ENCODE data around the gene C1RL.
A peak's percentile ranks its signal among the peaks of the same experiment; 100 is the strongest.
"Not testable (repeated sequence)": the region's sequence is repeated elsewhere in the genome, so short reads cannot be mapped to it uniquely, and the experiment has no call there.

C1RL gene

DNA sequence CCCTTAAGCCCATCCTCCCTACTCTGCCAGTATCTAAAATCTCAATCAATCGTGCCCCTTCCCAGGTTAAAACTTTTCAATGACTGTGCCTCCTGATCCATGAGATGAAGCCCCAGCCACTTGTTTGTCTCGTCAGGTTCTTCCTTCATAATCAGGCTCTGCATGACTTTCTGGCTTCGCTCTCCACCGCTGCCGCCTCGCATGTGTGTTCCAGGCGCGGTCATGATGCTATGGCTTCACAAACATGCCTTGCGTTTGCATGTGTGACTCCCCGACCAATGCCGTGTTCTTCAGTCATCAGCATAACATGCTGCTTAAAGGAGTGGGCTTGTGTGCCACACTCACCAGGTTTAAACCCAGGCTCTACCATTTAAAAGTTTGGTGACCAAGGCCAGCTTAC is 5.0 kb upstream of the C1RL start:
- no peak for DNase-seq

DNA sequence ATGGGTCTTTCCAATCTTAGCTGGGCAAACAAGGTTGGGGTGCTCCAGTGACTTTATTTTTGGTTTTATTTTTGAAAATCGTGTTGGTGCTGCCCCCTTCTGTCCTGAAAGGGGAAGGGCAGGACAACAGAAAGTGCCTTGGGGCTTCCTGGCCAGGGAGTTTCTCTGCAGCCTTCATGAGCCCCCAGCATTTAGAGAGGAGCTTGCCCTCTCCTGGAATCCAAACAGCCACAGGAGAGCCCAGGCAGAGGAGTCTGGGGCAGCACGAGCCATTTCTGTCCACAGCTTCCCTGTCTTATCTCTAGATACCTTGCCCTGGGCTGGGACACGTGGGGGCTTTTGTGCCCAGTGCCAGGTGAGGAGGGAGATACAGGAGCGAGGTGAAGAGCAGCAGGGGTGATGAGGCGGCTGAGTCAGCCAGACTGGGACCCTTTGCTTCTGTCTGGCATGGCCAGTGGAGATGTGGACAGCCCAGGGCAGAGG is 4.4 kb upstream of the C1RL start:
- DNase-seq: peak in 1 of 2 experiments; percentile 42

DNA sequence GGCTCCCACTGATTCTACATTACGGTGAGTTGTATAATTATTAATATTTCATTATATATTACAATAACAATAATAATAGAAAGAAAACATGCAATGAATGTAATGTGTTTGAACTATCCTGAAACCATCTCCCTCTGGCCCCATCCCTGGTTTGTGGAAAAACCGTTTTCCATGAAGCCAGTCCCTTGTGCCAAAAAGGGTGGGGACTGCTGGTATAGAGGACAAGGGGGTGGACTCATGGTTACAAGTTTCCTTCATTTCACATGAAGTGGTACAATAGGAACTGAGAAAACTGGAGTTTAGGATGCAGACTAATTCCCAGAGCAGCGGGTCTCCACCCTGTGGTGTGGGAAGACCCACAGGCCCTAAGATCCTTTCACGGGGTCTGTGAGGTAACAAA is 3.0 kb upstream of the C1RL start:
- DNase-seq: no peak

DNA sequence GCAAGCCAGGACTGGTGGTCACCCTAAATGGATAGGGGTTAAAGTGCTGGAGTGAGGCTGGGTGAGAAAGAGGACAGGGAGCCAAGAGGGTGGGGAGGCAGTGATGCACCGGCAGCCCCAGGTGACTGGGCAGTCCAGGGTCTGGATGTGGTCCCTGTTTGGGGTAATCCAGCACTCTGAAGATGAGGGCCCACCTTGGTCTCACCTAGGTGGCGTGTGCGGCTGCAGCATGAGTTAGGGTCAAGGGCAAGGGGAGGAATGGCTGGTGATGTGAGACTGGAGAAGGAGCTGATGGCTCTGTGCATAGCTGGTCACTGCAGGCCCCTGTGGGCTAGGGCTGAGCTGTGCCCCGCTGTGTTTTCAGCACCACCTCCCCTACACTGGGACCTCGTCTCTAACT is 1.6 kb upstream of the C1RL start:
- no peak for DNase-seq

DNA sequence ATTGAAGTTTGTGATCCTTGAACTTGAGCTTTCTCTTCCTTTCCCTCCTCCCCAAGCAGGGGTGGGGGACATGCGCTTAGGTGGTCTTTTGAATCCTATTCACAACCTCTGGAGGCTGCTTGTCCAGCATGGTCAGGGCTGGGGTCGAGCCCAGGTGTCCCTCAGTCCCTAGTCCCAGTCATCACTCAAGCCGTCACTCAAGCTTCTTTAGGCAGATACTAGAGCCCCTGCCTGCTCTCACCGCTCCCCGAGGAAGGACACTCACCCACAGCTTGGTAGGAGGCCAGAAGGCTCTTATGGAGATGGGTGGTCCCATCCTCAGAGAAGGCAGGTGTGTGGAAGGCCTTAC is 532 bp upstream of the C1RL start:
- no peak for DNase-seq

DNA sequence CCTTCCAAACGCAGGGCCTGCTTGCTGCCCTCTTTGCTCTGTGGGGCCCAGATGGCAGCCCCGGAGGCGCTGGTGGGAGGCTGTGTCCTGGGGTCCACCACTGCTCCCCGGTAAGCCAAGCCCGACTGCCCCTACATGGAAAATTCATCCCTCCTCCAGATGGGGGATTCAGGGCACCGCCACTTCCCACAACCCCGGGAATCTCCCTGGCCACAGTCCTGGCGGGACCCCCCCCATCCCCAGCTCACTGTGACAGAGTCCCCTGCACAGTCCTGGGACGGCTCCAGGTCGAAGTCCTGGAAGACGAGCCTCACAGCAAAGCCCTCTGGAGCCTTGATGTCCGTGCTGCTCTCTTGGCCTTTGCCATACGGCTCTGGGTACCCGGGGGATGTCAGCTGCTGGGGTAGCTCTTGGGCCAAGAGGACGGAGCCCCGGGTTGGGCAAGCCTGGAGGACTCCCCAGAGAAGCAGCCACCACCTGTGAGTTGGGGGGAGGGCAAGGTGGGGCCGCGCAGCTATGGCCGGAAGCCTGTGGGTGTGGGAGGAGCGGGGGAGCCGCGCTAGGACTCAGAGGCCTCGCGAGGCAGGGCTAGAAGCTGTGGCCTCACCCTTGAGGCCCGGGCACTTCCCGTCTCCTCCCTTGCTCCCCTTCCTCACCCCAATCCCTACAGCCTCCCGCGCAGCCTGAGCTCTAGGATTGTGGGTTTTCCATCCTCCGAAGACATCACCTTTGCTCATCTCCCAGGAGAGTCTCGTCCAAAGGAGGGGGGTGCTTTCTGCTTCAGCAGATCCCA is 815 bp downstream of the C1RL start:
- no peak for DNase-seq

DNA sequence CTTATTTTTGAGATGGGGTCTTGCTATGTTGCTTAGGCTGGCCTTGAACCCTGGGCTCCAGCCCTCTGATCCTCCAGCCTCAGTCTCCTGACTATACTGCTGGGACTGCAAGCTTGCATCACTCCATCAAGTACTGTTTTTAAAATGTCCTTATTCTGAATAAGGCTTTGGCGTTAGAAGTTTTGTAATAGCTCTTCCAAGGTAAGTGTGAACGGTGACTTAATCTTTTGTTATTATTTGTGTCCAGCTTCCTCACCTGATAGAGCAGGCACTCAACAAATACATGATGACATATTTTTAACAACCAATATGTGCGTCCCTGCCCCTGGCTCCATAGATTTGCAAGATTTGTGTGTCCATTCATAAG is 1.4 kb downstream of the C1RL start:
- no peak for DNase-seq

DNA sequence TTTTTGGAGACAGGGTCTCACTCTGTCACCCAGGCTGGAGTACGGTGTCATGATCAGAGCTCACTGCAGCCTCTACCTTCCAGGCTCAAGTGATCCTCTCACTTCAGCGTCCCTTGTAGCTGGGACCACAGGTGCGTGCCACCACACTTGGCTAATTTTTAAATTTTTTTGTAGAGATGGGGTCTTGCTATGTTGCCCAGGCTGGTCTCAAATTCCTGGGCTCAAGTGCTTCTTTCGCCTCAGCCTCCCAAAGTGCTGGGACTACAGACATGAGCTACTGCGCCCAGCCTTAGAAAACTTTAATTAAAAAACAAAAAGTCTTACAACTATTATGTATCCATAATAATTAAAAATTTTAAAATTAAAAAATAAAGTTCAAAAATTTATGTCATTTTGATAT is 1.8 kb downstream of the C1RL start:
- DNase-seq: not testable (repeated sequence)

DNA sequence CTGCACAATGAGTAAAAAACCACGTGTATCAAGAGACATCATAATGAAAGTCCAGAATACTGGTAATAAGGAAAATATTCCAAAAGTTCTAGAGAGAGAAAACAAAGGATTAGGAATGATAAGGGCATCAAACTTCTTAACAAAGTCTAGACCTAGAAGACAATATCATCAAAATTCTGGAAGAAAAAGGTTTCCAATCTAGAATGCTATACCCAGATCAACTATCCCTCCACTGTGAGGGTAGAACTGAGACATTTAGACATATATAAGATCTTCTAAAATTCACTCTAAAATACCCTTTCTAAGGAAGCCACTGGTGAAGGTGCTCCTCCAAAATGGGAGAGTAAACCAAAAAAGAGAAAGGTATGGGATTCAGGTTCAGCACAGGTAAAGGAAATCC is 2.9 kb downstream of the C1RL start:
- no peak for DNase-seq

DNA sequence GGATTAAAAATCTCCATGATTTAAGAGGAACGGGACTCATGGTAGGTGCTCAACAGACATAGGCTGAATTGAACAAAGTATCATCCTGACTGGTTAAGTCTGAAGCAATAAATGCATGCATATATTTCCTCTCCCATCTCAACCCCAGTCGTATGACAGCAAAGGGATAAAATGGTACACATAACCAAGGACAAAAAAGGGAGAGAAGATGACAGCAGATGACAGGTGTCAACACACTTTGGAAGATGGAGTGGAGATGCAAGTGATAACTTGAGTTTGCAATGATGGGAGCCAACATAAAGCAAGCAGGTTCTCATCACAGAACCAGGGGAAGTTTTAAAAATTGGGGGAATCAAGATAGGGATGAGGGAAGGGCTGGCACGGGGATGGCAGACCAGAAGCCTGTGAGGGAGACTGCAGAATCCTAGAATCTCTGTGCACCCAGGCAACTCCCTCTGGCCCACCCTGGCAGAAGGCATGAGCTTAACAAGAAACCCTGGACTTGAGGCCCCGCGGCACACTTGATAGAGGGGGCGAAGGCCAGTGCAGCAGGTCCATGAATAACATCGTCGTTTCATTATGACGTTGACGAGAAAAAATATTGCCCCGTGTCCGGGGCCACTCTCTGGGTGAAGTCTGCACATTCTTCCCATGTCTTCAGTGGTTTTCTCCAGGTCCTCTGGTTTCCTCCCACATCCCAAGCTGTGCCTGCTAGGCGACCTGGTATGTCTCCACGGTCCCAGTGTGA is 5.0 kb downstream of the C1RL start:
- DNase-seq: no peak

DNA sequence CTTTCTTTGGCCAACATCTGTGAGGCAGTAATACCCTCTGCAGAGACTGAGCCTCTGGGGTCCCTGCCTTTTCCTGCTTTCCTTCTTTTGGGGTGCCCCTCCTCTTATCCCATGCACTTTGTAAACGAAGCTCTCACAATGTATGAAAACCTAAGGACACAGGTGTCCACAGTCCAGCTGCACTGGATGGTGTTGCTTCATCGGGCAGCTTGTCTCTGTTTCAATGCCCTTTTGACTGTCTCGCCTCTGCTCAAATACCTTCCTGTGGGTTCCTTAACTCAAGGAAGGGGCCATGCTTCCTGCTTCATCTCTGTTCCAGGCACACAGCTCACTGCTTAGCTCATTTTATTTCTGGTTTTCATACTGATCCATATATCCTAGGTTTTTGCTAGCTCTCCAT is 6.4 kb downstream of the C1RL start:
- no peak for DNase-seq

DNA sequence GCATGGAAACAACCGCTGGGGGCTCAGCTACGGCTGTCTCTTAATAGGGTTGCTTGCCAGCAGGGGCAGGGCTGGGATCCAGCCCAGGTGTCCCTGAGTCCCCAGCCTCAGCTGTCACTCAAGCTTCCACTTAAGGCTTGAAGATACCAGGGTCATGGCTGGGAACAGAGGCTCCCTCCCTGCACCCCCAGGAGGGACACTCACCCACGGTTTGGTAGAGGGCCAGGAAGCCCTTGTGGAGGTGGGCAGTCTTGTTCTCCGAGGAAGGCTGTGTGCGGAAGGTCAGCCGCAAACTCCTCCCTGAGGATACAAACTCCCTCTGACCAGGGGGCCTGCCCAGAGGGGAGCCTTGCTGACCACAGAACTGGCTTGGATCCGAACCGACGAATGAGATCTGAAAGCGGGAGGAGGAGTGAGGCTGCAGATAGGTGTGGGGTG is 7.3 kb downstream of the C1RL start:
- no peak for DNase-seq

DNA sequence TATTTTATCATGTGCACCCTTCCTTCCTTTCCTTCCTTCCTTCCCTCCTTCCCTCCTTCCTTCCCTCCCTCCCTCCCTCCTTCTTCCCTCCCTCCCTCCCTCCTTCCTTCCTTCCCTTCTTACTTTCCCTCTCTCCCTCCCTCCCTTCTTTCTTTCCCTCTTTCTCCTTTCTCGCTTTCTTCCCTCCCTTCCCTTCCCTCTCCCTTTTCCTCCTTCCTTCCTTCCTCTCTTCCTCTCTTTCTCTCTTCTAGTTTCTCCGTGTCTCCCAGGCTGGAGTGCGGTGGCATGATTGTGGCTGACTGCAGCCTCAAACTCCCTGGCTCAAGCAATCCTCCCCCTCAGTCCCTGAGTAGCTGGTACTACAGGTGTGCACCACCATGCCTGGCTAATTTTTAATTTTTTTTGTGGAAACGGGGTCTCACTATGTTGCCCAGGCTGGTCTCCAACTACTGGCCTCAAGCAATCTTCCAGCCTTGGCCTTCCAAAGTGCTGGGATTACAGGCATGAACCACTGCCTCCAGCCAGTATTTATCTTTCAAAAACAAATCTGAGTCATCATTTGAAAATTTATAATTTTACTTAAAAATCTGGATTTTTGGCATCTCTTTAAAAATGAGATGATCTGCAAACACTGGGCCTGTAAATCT is 7.8 kb downstream of the C1RL start:
- no peak for DNase-seq

DNA sequence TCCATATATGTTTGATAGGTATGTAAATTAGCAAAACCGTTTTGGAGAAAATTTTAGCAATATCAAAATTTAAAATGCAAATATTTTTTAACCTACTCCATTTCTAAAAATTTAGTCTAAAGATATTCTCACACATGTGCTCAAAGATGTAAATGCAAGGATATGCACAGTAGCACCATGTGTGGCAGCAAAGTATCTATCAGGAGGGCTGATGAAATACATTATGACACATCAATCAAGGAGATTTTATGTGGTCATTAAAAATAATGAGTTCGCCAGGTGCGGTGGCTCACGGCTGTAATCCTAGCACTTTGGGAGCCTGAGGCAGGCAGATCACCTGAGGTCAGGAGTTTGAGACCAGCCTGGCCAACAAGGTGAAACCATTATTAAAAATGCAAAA is 8.8 kb downstream of the C1RL start:
- DNase-seq: no peak

DNA sequence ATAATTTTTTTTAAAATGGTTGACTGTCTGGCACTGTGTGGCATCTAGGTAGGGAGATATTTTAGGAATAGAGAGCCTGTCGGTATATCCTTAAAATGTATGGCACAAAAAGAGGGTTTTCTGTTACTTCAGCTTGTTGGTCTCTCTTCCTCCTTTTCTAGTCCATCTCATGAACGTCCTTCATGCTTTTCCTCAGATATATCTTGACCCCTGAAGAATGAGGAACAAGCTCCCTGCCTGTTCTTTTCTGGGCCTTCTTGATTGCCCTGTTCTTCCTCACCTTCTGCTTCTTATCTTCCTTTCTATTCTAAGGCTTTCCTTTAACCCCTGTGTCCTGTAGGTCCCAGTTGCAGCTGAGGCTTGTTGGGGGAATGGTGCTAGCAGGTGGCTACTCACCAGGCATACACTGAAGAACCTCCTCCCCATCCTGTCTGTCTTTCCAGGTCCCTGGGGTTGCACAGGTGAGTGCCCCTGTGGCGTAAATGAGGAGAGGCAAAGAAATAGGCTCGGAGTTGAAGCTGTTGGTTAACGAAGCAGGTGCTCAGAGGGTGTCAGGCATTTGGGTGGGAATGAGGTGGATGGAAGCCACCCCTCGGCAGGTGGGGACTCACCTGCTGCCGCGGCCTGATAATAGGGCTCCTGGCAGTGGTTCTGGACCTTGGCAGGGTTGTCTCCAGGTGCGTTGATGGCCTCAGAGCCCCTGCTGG is 9.6 kb downstream of the C1RL start:
- no peak for DNase-seq

DNA sequence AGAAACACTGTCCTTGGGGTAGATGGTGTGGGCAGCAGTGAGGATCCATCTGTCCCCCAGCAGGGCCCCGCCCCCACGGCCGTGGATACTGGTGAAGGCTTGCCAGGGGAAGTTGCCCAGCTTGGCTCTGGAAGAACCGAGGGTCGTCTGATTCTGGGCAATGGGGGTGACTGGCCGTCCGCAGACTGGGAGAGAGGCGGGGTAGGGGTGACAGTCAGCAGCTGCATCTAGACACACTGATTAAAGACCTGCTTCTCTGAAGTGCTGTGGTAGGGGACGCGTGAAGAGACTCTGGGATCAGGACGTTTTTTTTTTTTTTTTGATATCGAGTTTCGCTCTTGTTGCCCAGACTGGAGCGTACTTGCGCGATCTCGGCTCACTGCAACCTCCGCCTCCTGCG is 12.0 kb downstream of the C1RL start:
- no peak for DNase-seq

DNA sequence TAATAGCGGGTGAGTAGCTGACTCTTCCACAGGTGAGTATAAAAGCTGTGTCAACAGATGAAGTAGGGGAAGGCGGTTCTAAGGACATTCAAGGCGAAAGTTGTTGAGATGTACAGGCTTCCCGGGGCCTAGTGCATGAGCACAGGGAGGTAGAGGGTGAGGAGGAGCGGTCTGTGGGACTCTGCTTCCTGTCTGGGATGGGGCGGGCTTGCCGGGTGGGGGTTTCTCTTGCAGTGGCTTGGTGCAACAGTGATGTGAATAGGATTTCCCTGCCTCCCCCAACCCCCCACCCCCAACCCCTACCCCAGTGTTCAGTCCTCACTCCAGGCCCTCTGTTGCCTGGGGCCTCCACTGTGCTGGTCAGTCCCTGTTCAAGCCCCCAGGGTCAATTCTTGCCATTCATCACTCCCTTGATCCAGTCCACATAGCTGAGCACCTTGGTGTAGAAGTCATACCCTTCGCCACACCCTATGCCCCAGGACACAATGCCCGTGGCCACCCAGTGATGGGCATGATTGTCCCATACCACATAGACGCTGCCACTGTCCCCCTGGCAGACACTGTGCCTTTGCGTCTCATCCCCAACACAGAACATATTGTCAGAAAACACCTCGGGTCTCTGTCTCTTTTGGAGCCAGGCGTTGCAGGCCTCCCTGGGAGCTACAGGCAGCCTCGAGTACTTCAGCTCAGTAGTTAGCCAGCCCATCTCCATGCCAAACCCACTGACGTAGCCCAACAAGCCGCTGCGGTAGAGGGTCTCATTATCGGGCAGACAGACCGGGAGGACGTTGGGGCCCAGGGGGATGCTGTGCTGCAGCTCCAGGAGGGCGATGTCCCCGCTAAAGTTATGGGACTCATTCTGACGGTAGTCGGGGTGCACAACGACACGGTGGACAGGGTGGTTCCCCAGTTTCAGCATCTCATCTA is 12.7 kb downstream of the C1RL start:
- DNase-seq: no peak

DNA sequence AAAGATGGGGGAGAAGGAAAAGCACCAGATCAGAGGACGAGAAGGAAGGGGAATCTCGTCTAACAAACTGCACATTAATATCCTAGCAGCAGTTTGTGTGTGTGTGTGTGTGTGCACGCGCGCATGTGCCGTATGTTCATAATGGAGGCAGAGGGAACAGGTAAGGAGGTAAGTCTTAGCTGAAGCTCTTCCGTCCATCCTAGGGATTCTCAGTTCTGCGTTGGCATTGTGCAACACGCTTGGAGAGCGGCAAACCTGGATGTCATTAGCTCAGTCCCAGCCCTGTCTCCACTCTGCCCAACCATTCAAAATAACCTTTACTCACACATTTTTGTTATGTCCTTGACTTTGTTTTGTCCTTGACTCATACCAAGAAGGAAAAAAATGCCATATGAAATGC is 15.1 kb downstream of the C1RL start:
- no peak for DNase-seq

DNA sequence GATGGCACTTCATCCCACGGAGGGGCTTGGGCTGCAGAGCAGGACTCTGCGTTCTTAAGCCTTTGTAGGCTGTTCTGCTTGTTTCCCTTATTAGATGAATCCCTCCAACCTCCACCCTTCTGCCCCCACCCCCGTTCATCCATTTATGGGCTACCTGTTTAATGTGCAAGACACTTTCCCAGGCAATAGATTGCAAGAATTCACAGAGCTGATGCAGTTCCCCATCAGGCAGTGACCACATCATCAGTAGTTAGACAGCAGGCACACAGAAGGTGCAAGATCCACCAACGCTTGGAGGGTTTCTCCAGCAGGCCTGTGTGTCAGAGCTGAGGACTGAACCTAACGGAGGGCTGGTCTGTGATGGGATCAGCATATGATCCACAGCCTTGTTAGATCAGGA is 15.5 kb downstream of the C1RL start:
- DNase-seq: no peak

DNA sequence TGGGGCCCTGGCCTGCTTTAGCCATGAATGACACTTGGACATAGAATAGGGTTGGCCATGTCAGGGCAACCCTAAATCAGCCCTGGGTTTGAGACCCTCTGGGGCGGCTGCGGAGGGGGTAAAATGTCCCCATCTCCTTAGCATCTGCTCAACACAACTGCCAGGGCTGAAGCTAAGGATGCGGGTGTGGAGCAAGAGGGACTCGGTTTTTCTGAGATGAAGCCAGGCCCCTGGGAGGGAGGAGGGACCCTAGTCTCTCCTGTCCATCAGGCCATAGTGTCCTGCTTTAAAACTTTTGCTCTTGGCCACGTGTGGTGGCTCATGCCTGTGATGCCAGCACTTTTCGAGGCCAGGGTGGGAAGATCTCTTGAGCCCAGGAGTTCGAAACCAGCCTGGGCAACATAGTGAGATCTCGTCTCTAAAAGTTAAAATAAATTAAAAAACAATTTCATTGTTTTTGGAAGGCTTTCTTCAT is 16.0 kb downstream of the C1RL start:
- DNase-seq: no peak

DNA sequence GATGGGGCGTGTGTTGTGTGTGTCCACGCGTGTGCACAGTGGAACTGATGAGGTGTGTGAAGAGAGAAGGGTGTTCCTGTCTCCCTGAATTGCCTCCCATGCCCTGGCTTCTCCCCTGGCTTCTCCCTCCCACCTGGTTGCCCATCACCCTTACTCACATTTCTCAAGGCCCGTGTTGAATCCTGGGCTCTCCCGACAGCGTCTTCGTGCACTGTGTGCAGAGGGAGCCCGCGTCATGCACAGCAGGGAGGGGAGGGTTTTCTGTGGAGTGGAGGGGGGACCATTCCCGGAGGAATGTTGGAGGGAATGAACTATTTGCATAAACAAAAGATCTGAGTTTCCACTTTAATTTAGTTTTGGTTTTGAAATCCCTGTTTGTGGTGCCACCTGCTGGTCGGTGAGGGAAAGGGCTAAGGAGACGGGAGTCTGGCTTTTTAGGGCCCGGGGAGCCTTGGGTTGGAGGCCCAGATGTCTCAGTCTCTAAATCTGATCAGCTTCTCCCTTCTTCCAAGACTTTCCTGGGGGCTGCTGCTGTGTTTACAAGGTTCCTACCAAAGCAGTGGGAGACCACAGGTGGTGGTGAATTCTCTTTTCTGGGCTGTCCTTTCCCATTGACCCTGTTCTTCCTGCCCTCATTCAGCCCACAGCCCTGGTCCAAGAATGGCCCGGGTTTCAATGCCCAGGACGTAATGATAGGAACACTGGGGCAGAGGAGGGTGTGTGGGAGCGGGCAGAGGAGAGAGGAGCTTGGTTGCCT is 16.6 kb downstream of the C1RL start, which contains the start of gene C1R:
Gene C1R, minus strand, starts transcription at position 217 of the 757 bp plus-strand sequence. Its CDS starts 57 bp downstream, at position 160.
- peak; percentile 41 to 62 for DNase-seq
